ENCODE results near the gene BCAN. TPM values are rescaled to one million over a fixed set of nuclear protein-coding genes. Genes with fewer than 3 reads are reported as not detected.

The BCAN gene
- total and polyA plus RNA-seq, 2 experiments from 2014 or later: 2.3 to 5.5 TPM

DNA sequence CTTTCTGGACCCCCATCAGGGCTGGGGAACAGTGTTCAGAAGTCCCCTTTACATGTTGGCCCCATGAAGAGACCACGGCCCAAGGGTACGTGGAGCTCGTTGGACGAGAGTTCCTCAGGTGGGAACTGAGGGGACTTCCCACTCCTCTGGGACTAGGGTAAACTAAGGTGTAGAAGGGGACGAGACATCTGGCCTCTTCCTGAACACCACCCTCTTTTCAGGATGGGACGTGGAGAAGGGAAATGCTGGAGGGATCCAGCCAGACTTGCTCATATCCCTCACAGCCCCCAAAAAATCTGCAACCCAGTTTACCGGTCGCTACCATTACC, 48.3 kb upstream of the BCAN start (continued):
- TF ChIP-seq, protein P1, sequence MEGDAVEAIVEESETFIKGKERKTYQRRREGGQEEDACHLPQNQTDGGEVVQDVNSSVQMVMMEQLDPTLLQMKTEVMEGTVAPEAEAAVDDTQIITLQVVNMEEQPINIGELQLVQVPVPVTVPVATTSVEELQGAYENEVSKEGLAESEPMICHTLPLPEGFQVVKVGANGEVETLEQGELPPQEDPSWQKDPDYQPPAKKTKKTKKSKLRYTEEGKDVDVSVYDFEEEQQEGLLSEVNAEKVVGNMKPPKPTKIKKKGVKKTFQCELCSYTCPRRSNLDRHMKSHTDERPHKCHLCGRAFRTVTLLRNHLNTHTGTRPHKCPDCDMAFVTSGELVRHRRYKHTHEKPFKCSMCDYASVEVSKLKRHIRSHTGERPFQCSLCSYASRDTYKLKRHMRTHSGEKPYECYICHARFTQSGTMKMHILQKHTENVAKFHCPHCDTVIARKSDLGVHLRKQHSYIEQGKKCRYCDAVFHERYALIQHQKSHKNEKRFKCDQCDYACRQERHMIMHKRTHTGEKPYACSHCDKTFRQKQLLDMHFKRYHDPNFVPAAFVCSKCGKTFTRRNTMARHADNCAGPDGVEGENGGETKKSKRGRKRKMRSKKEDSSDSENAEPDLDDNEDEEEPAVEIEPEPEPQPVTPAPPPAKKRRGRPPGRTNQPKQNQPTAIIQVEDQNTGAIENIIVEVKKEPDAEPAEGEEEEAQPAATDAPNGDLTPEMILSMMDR (conservative IDR thresholded peaks at IDR 0.05; ENCODE audit: low read depth in 2 of 2): no peak
- no peak for TF ChIP-seq STAT1 (IDR thresholded peaks at IDR 0.05; ENCODE audit: unreplicated experiment)

DNA sequence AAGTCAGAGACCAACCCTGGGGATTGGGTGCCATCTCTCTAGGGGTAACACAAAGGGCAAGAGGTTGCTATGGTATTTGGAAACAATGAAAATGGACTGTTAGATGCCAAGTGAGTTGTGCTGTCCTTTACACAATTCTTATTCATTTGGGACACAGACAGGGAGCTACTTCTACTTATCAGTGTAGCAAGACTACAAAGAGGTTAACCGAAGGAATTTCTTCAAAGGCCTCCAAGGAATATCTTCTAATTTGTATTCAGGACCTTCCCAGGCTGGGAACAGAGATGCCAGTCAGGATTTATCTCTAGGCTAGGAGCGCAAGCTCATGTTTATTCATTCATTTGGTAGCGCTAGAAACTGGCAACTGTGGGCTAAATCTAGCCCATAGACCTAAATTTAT, 47.7 kb upstream of the BCAN start:
- H3K4me3 Mint-ChIP-seq: no peak overlapping the region
- Histone ChIP-seq H3K36me3 (ENCODE audit: insufficient read depth) (peaks cover 21% of the 10 kb centered on the region), H3K4me2 (no peak overlapping the region), H3K4me3 (no peak overlapping the region), H3K4me1 (ENCODE audit: insufficient read depth) (peaks cover 8% of the 10 kb centered on the region; the same call in 1 of the 2 replicates), H4K20me1 (replicated peaks; ENCODE audit: insufficient read depth) (peaks cover 22% of the 10 kb centered on the region), H3K27ac (ENCODE audit: low read depth) (no peak overlapping the region), H3F3A (replicated peaks; ENCODE audit: low read depth) (peaks cover 50% of the 10 kb centered on the region), H3K9me2 (ENCODE audit: insufficient read depth) (no peaks in the 10 kb centered on the region), H2AFZ (no peak overlapping the region), H3K27me3 (ENCODE audit: insufficient read depth) (no peaks in the 10 kb centered on the region), H3K79me2 (replicated peaks; ENCODE audit: insufficient read depth) (peaks cover 6% of the 10 kb centered on the region)
- peaks cover 17% of the 10 kb centered on the region for H3K4me1 Mint-ChIP-seq
- peaks cover 4% of the 10 kb centered on the region for H3K27me3 Mint-ChIP-seq (ENCODE audit: insufficient read depth, low read depth, poor library complexity)
- peaks cover 66% of the 10 kb centered on the region for H3K36me3 Mint-ChIP-seq (ENCODE audit: low read depth)
- no peaks in the 10 kb centered on the region for H3K9me3 Mint-ChIP-seq
- no peak for ATAC-seq
- H3K27ac Mint-ChIP-seq: no peak overlapping the region
- DNase-seq (ENCODE audit: low spot score): no peak
- TF ChIP-seq CREB1 (CRISPR knock-in tag; IDR thresholded peaks at IDR 0.05; ENCODE audit: low read depth) (no peak), JUNB (IDR thresholded peaks at IDR 0.05; ENCODE audit: unreplicated experiment) (no peak), POLR2AphosphoS5 (IDR thresholded peaks at IDR 0.05; ENCODE audit: low read depth) (no peak), EZH2phosphoT487 (IDR thresholded peaks at IDR 0.05; ENCODE audit: unreplicated experiment) (no peak), ZNF331 (CRISPR knock-in tag; IDR thresholded peaks at IDR 0.05; ENCODE audit: low read depth) (no peak), ZNF114 (CRISPR knock-in tag; IDR thresholded peaks at IDR 0.05) (no peak), NANOG (IDR thresholded peaks at IDR 0.05; ENCODE audit: borderline replicate concordance) (no peak)
- TF ChIP-seq, protein P2, sequence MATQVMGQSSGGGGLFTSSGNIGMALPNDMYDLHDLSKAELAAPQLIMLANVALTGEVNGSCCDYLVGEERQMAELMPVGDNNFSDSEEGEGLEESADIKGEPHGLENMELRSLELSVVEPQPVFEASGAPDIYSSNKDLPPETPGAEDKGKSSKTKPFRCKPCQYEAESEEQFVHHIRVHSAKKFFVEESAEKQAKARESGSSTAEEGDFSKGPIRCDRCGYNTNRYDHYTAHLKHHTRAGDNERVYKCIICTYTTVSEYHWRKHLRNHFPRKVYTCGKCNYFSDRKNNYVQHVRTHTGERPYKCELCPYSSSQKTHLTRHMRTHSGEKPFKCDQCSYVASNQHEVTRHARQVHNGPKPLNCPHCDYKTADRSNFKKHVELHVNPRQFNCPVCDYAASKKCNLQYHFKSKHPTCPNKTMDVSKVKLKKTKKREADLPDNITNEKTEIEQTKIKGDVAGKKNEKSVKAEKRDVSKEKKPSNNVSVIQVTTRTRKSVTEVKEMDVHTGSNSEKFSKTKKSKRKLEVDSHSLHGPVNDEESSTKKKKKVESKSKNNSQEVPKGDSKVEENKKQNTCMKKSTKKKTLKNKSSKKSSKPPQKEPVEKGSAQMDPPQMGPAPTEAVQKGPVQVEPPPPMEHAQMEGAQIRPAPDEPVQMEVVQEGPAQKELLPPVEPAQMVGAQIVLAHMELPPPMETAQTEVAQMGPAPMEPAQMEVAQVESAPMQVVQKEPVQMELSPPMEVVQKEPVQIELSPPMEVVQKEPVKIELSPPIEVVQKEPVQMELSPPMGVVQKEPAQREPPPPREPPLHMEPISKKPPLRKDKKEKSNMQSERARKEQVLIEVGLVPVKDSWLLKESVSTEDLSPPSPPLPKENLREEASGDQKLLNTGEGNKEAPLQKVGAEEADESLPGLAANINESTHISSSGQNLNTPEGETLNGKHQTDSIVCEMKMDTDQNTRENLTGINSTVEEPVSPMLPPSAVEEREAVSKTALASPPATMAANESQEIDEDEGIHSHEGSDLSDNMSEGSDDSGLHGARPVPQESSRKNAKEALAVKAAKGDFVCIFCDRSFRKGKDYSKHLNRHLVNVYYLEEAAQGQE (IDR thresholded peaks at IDR 0.05; ENCODE audit: unreplicated experiment): no peak
- TF ChIP-seq, protein P1 (conservative IDR thresholded peaks at IDR 0.05; ENCODE audit: low read depth in 2 of 2): no peak
- TF ChIP-seq, protein P3, sequence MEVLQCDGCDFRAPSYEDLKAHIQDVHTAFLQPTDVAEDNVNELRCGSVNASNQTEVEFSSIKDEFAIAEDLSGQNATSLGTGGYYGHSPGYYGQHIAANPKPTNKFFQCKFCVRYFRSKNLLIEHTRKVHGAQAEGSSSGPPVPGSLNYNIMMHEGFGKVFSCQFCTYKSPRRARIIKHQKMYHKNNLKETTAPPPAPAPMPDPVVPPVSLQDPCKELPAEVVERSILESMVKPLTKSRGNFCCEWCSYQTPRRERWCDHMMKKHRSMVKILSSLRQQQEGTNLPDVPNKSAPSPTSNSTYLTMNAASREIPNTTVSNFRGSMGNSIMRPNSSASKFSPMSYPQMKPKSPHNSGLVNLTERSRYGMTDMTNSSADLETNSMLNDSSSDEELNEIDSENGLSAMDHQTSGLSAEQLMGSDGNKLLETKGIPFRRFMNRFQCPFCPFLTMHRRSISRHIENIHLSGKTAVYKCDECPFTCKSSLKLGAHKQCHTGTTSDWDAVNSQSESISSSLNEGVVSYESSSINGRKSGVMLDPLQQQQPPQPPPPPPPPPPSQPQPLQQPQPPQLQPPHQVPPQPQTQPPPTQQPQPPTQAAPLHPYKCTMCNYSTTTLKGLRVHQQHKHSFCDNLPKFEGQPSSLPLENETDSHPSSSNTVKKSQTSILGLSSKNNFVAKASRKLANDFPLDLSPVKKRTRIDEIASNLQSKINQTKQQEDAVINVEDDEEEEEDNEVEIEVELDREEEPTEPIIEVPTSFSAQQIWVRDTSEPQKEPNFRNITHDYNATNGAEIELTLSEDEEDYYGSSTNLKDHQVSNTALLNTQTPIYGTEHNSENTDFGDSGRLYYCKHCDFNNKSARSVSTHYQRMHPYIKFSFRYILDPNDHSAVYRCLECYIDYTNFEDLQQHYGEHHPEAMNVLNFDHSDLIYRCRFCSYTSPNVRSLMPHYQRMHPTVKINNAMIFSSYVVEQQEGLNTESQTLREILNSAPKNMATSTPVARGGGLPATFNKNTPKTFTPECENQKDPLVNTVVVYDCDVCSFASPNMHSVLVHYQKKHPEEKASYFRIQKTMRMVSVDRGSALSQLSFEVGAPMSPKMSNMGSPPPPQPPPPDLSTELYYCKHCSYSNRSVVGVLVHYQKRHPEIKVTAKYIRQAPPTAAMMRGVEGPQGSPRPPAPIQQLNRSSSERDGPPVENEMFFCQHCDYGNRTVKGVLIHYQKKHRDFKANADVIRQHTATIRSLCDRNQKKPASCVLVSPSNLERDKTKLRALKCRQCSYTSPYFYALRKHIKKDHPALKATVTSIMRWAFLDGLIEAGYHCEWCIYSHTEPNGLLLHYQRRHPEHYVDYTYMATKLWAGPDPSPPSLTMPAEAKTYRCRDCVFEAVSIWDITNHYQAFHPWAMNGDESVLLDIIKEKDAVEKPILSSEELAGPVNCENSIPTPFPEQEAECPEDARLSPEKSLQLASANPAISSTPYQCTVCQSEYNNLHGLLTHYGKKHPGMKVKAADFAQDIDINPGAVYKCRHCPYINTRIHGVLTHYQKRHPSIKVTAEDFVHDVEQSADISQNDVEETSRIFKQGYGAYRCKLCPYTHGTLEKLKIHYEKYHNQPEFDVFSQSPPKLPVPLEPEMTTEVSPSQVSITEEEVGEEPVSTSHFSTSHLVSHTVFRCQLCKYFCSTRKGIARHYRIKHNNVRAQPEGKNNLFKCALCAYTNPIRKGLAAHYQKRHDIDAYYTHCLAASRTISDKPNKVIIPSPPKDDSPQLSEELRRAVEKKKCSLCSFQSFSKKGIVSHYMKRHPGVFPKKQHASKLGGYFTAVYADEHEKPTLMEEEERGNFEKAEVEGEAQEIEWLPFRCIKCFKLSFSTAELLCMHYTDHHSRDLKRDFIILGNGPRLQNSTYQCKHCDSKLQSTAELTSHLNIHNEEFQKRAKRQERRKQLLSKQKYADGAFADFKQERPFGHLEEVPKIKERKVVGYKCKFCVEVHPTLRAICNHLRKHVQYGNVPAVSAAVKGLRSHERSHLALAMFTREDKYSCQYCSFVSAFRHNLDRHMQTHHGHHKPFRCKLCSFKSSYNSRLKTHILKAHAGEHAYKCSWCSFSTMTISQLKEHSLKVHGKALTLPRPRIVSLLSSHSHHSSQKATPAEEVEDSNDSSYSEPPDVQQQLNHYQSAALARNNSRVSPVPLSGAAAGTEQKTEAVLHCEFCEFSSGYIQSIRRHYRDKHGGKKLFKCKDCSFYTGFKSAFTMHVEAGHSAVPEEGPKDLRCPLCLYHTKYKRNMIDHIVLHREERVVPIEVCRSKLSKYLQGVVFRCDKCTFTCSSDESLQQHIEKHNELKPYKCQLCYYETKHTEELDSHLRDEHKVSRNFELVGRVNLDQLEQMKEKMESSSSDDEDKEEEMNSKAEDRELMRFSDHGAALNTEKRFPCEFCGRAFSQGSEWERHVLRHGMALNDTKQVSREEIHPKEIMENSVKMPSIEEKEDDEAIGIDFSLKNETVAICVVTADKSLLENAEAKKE (CRISPR knock-in tag; IDR thresholded peaks at IDR 0.05): no peak

All from GM23338 (cell line).